Caco-2 (cell line): ENCODE measurements around the gene USP10. TPM values are rescaled to one million over a fixed set of nuclear protein-coding genes. Genes with fewer than 3 reads are reported as not detected.

Experiments
- BruUV-seq: library from RNA; stranded (reverse); fragments of 400-500 nt; replicated peaks from 2 replicates; lab custom pipeline; 2021; lab: Mats Ljungman, UMichigan
- CTCF ChIA-PET: fragments of 300-600 bp; sonication (Branson Sonifier 250); formaldehyde crosslinking; loops from one replicate; lab custom pipeline; 2022; ENCODE audit warnings: antibody characterized with exemption; lab: Charles Lee
- POLR2A ChIA-PET: fragments of 300-600 bp; sonication (Branson Sonifier 250); formaldehyde crosslinking; loops from one replicate; lab custom pipeline; 2022; ENCODE audit warnings: antibody characterized with exemption; lab: Charles Lee
- DNase-seq, 2 experiments: peaks; one replicate each; pipeline versions ENCODE4 v3.0.0 to v3.0.0-alpha.2; 2020 to 2022
- H3K27me3 ChIP-seq: replicated peaks from 2 replicates; pipeline ENCODE4 v1.6.0; 2011; ENCODE audit warnings: low read length; ENCODE audit not compliant: control insufficient read depth, insufficient read depth
- H3K36me3 ChIP-seq: 2 replicates; pipeline ENCODE4 v1.5.1; 2011; ENCODE audit warnings: low read length; ENCODE audit not compliant: control insufficient read depth, insufficient read depth
- H3K4me1 ChIP-seq: fragments of 250-450 bp; sonication (Bioruptor Pico); 2 replicates; pipeline ENCODE4 v1.5.1; 2020; ENCODE audit warnings: mild to moderate bottlenecking
- H3K4me3 ChIP-seq: 2 replicates; pipeline ENCODE4 v1.5.1; 2011; ENCODE audit warnings: low read depth, mild to moderate bottlenecking, control low read depth, low read length
- H3K9me3 ChIP-seq: fragments of 250-450 bp; sonication (Bioruptor Pico); 2 replicates; pipeline ENCODE4 v1.5.1; 2020; ENCODE audit warnings: mild to moderate bottlenecking, moderate library complexity
- H3K27ac Mint-ChIP-seq: one replicate; pipeline ENCODE4 v1.8.0; 2022; ENCODE audit warnings: mixed read lengths; ENCODE audit not compliant: unreplicated experiment
- H3K27me3 Mint-ChIP-seq: one replicate; pipeline ENCODE4 v1.8.0; 2022; ENCODE audit warnings: mixed read lengths; ENCODE audit not compliant: insufficient read depth, unreplicated experiment
- H3K36me3 Mint-ChIP-seq: one replicate; pipeline ENCODE4 v1.8.0; 2022; ENCODE audit warnings: mild to moderate bottlenecking, mixed read lengths; ENCODE audit not compliant: insufficient read depth, unreplicated experiment
- H3K4me1 Mint-ChIP-seq: one replicate; pipeline ENCODE4 v1.8.0; 2022; ENCODE audit warnings: low read depth, mixed read lengths; ENCODE audit not compliant: unreplicated experiment
- H3K4me3 Mint-ChIP-seq: one replicate; pipeline ENCODE4 v1.8.0; 2022; ENCODE audit warnings: mild to moderate bottlenecking, moderate library complexity, mixed read lengths; ENCODE audit not compliant: unreplicated experiment
- H3K9me3 Mint-ChIP-seq: one replicate; pipeline ENCODE4 v1.8.0; 2022; ENCODE audit warnings: mixed read lengths; ENCODE audit not compliant: unreplicated experiment
- CTCF ChIP-seq, 2 experiments: fragments of 200-600 bp in 1 of 2; IDR thresholded peaks; 1 replicate in 1 of 2; 2 replicates in 1 of 2; pipeline versions ENCODE4 v1.5.1 to v1.8.0; 2011 to 2022; ENCODE audit warnings: antibody characterized with exemption in 1 of 2, control low read depth in 1 of 2, inconsistent platforms in 1 of 2, low read depth in 1 of 2, low read length in 1 of 2, mild to moderate bottlenecking in 1 of 2, moderate library complexity in 1 of 2; ENCODE audit not compliant: insufficient read depth in 1 of 2, severe bottlenecking in 1 of 2, unreplicated experiment in 1 of 2
- intact Hi-C: fragments of 100-400 bp; cut with micrococcal nuclease; formaldehyde crosslinking; loops from one replicate; pipeline ENCODE4 v1.10.0; 2022; ENCODE audit not compliant: unreplicated experiment
- total RNA-seq: library from RNA; stranded (reverse); gene quantifications from 2 replicates; pipeline ENCODE4 v1.2.3, GENCODE V29; 2022

Gene USP10
- total RNA-seq, 1 experiment from 2014 or later, result 147 TPM

GRCh38 chr16:84726669-84727467 lies 27.1 kb downstream of the USP10 start:
- intact Hi-C loops, result loop anchor here (1.0 kb wide), 5 partner anchors 11 to 216 kb away; no protein-coding TSS in a partner anchor
- Mint-ChIP-seq H3K4me1 (peaks cover 67% of the 10 kb centered on the region), H3K36me3 (peaks cover 28% of the 10 kb centered on the region), H3K27ac (peak overlapping the region; percentile 61), H3K4me3 (peak overlapping the region; percentile 68), H3K9me3 (no peaks in the 10 kb centered on the region), H3K27me3 (no peaks in the 10 kb centered on the region)
- TSS peak; percentile 31 for BruUV-seq
- ChIA-PET POLR2A (interaction anchor here (0.6 to 1.5 kb wide), 3 partner anchors 75 to 285 kb away, joined by 3 to 5 read pairs (median 4); partner anchors contain the start of gene KLHL36), CTCF (interaction anchor here (0.5 to 3.8 kb wide), 29 partner anchors 8 to 284 kb away, joined by 3 to 51 read pairs (median 4); partner anchors contain the start of genes CRISPLD2 and ZDHHC7)
- Histone ChIP-seq H3K36me3 (no peaks in the 10 kb centered on the region), H3K4me3 (peak overlapping the region; percentile 21), H3K4me1 (peaks cover 62% of the 10 kb centered on the region), H3K27me3 (no peaks in the 10 kb centered on the region), H3K9me3 (no peaks in the 10 kb centered on the region)
- TF ChIP-seq CTCF (IDR thresholded peaks at IDR 0.05; ENCODE audit: insufficient read depth in 1 of 2, low read depth in 1 of 2, low read length in 1 of 2, severe bottlenecking in 1 of 2, unreplicated experiment in 1 of 2), result no peak
- peak; percentile 72 to 80 for DNase-seq

DNA sequence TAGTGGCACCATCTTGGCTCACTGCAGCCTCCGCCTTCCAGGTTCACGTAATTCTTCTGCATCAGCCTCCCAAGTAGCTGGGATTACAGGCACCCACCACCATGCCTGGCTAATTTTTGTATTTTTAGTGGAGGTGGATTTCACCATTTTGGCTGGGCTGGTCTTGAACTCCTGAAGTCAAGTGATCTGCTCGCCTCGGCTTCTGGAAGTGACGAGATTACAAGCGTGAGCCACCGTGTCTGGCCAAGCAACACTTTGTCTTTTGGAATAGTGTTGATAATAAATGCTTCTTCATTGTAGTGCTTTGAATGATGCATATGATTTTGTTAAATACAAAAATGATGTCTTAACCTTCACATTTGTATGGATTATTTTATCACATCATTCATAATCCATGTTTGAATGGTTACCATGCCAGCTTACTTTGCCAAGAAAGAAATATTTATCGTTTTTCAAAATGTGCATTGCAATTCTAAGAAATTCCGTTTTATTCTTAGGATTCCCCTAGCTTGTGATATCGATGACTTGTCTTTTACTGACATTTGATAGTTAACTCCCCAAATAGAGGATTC lies 29.1 kb downstream of the USP10 start:
- H3K4me1 ChIP-seq, result peaks cover 64% of the 10 kb centered on the region
- CTCF ChIA-PET, result interaction anchor here (1.3 kb wide), 1 partner anchor 10 kb away, joined by 17 read pairs; no protein-coding TSS in a partner anchor
- H3K9me3 ChIP-seq, result no peaks in the 10 kb centered on the region
- H3K36me3 Mint-ChIP-seq, result peaks cover 22% of the 10 kb centered on the region
- no peaks in the 10 kb centered on the region for H3K27me3 Mint-ChIP-seq
- DNase-seq, result no peak
- peaks cover 1% of the 10 kb centered on the region; the same call in 1 of the 2 replicates for H3K36me3 ChIP-seq
- POLR2A ChIA-PET, result no interaction called here
- no peaks in the 10 kb centered on the region for H3K9me3 Mint-ChIP-seq
- H3K4me3 Mint-ChIP-seq, result no peak overlapping the region
- H3K4me1 Mint-ChIP-seq, result peaks cover 53% of the 10 kb centered on the region
- H3K4me3 ChIP-seq, result no peak overlapping the region
- H3K27ac Mint-ChIP-seq, result peak overlapping the region; percentile 87
- no peak for TF ChIP-seq CTCF (IDR thresholded peaks at IDR 0.05; ENCODE audit: insufficient read depth in 1 of 2, low read depth in 1 of 2, low read length in 1 of 2, severe bottlenecking in 1 of 2, unreplicated experiment in 1 of 2)
- no peaks in the 10 kb centered on the region for H3K27me3 ChIP-seq
- intact Hi-C loops, result no loop called here
- no TSS peak for BruUV-seq

DNA sequence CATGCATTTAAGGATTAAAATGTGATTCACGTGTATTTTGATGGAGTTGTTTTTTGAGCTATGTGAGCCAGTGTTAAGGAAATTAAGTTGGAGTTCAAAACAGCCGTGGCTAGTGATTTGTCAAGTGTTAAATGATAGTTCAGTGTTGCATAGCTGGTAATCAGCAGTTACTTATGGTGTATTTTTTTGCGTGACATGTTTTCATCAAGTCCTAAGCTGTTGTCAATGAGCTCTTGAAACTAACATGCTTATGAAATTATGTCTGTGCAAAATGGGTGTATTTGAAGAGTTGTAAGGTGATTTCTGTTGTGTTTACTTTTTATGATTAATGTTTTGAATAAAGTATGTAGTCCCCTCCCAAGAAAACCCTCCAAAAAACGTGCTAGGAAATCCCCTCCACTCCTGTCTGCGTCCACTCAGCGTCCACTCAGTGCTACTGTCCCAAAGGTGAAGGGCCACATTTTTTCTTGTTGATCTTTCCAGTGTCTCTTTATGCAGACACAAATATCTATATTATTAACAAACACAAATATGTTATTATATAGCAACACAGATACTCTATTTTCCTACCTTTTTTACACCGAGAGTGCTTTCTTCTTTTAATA lies 30.0 kb downstream of the USP10 start:
- no peaks in the 10 kb centered on the region for H3K27me3 ChIP-seq
- intact Hi-C loops, result no loop called here
- peaks cover 29% of the 10 kb centered on the region for H3K36me3 Mint-ChIP-seq
- BruUV-seq, result TSS peak; percentile 84
- DNase-seq, result no peak
- H3K4me1 ChIP-seq, result peaks cover 56% of the 10 kb centered on the region
- H3K4me3 Mint-ChIP-seq, result peak overlapping the region; percentile 65
- H3K9me3 ChIP-seq, result no peaks in the 10 kb centered on the region
- H3K27ac Mint-ChIP-seq, result peak overlapping the region; percentile 87
- no peak for TF ChIP-seq CTCF (IDR thresholded peaks at IDR 0.05; ENCODE audit: insufficient read depth in 1 of 2, low read depth in 1 of 2, low read length in 1 of 2, severe bottlenecking in 1 of 2, unreplicated experiment in 1 of 2)
- no peaks in the 10 kb centered on the region for H3K27me3 Mint-ChIP-seq
- POLR2A ChIA-PET, result interaction anchor here (0.5 to 0.6 kb wide), 2 partner anchors 32 to 204 kb away, joined by 3 to 6 read pairs; no protein-coding TSS in a partner anchor
- H3K4me1 Mint-ChIP-seq, result peaks cover 48% of the 10 kb centered on the region
- no peak overlapping the region for H3K4me3 ChIP-seq
- H3K36me3 ChIP-seq, result peaks cover 1% of the 10 kb centered on the region; the same call in 1 of the 2 replicates
- CTCF ChIA-PET, result interaction anchor here (0.5 to 1.3 kb wide), 7 partner anchors 9 to 221 kb away, joined by 3 to 17 read pairs (median 3); no protein-coding TSS in a partner anchor
- no peaks in the 10 kb centered on the region for H3K9me3 Mint-ChIP-seq
